GM18517 (cell line): ENCODE data around the gene CCNF.

ENCODE experiments used
- ATAC-seq: cut with Tn5 transposase; IDR thresholded peaks from one replicate; pipeline ENCODE4 v1.9.1; 2021; ENCODE audit warnings: mild to moderate bottlenecking, moderate library complexity; ENCODE audit not compliant: unreplicated experiment

Gene CCNF

GRCh38 chr16:2456551-2457153, 27.4 kb downstream of the CCNF start:
- ATAC-seq = no peak

- no peak for ATAC-seq
These were observed 28.0 kb downstream of the CCNF start for GRCh38 chr16:2457267-2457666.

DNA sequence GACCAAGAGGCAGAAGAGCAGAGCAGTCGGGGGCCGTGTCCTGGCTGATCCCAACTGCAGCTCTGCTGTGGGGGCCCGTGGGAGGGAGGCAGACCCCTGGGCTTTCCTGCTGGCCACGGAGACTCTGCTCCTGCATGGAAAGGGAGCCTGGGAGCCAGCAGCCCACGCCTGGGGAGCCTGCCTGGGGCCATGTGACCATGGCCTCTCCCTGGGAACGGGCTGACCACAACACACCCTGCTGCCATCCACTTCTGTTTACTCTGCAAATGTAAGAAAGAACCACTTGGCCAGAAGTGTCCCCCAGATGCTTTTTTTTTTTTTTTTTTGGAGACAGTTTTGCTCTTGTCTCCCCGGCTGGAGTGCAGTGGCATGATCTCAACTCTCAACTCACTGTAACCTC, 28.7 kb downstream of the CCNF start:
- no peak for ATAC-seq

DNA sequence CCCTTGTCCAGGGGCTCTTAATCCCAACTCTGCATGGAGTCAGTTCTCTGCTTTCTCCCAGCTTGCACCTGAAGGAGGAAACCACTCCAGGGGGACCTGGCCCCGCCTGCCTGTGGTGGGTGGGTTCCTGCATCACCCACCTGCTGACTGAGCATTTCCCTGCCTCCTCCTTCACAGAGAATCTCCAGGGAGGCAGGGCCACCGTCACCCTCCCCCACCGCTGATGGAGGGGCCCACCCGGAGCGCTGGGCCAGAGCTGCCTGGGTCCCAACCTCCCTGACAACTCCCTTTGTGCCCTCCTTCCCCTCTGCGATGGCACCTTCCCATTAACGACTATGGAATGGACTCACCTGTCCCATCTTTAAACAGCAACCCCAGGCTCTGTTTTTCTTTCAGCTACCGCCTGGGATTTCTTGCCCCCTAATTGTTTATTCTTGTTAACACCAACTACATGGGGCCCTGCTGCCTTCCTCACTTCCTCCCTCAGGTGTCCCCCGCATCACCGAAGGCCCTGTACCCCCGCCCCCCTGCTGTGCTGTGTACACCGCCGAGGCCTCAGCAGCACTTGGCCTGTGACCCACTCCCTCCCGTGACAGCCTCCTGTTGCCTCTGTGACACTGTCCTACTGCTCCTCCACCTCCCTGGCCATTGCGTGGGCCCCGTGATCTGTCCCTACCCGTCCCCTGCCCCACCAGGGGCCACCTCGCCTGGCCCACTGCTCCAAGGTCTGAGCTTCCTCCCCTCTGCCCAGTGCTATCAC, 29.8 kb downstream of the CCNF start:
- ATAC-seq = no peak

GRCh38 chr16:2459647-2460390, 30.6 kb downstream of the CCNF start, which contains the start of gene TEDC2:
TSS of gene TEDC2 (plus strand) at chr16:2460109. CDS start at chr16:2460145, 36 bp downstream.
- peak; percentile 89 for ATAC-seq

GRCh38 chr16:2460391-2460713, 31.1 kb downstream of the CCNF start:
- no peak for ATAC-seq

DNA sequence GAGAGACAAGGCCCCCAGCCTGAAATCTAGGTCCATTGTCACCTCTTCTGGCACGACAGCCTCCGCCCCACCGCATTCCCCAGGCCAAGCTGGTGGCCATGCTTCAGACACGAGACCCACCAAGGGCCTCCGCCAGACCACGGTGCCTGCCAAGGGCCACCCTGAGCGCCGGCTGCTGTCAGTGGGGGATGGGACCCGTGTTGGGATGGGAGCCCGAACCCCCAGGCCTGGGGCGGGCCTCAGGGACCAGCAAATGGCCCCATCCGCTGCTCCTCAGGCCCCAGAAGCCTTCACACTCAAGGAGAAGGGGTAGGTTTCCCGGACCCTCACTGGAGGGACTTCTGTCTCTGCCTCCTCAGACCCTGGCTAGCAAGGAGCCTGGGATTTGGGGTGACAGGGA, 31.7 kb downstream of the CCNF start:
- ATAC-seq = no peak

- ATAC-seq = no peak
These were observed 33.0 kb downstream of the CCNF start for GRCh38 chr16:2462031-2462866.

DNA sequence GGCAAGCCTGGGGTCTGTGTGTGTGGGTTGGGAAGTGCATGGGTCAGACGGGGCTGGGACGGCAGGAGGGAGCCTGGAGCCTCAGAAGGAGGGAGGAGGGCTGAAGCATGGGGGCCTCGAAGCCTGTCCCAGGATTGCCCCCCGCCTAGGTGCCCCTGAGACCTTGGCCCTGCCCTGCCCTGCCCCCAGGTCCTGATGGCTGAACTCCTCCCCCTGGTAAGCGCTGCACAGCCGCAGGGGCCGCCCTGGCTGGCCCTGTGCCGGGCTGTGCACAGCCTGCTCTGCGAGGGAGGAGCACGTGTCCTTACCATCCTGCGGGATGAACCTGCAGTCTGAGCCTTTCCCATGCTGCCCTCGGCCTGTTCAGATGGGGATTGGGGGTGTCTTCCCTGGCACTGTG, 35.1 kb downstream of the CCNF start:
- no peak for ATAC-seq

DNA sequence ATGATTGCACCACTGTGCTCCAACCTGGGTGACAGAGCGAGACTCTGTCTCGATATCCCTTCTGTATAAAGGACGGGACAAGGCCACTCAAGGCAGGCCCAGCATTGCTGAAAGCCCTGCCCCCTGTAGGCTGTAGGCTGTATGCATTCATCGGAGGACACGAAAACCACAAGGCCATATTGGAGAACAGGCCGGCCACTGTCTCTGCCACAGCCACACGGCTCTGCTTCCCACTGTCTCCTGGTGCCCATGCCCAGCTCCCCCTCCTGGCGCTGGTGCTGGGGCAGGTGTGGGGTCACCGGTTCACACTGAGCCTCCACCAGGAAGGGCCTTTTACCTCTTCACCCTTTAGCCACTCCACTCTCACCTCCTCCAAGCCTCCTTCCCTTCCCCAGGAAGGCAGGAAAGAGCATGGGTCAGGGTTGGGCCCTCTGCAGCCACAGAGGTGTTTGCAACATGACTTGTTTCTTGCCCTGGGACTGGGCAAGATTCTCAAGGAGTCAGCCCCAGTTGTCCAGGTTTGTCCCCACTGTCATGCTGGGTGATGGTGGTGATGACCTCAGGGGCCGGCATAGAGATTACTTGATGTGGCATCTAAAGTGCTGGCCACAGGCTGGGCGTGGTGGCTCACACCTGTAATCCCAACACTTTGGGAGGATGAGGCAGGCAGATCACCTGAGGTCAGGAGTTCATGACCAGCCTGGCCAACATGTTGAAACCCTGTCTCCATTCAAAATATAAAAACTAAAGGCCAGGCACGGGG, 36.6 kb downstream of the CCNF start:
- no peak for ATAC-seq

DNA sequence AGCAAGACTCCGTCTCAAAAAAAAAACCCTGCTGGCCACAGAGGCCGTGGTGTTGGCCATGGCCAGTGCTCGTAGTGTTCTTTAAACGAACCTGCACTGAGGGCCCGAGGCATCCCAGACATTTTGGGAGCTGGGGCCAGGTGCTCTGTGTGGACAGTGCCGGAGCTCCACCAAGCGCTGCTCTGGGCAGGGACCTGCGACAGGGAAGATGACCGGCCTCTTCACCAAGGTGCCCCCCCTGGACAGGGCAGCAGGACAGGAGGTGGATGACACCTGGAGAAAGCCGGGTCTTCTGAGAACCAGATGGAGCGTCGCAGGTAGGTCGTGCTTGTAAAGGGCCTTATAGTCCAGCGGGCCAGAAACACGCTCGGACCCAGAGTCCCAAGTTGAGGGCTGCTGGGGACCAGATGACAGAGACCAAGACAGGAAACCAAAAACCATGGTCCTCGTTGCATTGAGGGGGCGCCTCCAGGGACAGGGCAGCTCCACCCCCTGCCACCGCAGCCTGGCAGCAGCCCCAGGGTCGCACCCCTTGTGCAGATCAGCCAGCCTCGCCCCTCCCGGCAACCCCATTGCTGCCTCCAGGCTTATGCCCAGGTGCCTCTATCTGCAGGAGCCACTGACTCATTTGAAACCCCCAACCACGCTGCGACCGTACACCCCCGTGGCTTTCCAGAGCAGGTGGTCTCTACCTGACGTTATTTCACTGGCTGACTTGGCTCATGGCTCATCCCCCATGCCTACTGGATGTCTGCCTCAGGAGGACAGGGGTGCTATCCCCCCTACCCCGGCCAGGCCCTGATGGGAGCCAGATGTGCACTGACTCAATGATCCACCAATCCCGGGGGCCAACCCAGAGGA, 37.6 kb downstream of the CCNF start:
- no peak for ATAC-seq

DNA sequence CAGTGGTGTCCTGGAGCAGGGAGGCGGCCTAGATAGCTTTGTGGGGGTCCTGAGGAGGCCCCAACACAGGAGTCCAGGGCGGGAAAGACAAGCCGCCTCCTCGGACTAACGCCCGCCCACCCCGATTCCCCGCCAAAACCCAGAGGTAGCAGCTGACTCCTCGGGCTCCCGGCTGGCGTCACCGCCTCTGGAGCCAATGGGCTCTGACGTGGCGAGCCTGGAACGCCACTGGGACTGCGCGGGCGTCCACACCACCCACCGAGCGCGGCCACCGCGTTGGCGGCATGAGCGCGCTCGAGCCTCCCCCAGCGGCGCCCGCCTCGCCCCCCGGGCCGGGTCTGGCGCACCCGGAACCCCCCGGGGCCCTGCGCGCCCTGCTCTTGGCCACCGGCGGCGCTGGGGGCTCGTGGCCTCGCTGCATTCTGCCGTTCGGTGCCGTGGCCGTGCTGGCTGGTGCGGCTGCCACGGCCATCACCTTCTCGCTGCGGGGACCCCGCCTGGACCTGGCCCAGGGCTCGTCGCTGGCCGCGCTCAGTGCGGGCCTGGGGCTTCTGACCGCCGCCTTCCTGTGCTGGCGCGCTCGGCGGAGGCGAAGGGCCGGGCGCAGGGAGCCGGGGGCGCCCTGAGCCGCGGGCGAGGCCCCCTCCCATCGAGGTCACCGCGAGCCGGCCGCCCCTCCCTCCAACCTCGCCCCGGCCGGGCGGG, 38.4 kb downstream of the CCNF start:
- ATAC-seq = no peak

- no peak for ATAC-seq
These were observed 39.0 kb downstream of the CCNF start for GRCh38 chr16:2468233-2468724.

- ATAC-seq = no peak
These were observed 39.6 kb downstream of the CCNF start for GRCh38 chr16:2468725-2469398.

- no peak for ATAC-seq
These were observed 40.4 kb downstream of the CCNF start for GRCh38 chr16:2469399-2470233.

GRCh38 chr16:2470234-2470601, 41.0 kb downstream of the CCNF start:
- no peak for ATAC-seq

- ATAC-seq = no peak
These were observed 41.4 kb downstream of the CCNF start for GRCh38 chr16:2470603-2471015.
